Measurements from ENCODE around the gene MASP1.

DNA sequence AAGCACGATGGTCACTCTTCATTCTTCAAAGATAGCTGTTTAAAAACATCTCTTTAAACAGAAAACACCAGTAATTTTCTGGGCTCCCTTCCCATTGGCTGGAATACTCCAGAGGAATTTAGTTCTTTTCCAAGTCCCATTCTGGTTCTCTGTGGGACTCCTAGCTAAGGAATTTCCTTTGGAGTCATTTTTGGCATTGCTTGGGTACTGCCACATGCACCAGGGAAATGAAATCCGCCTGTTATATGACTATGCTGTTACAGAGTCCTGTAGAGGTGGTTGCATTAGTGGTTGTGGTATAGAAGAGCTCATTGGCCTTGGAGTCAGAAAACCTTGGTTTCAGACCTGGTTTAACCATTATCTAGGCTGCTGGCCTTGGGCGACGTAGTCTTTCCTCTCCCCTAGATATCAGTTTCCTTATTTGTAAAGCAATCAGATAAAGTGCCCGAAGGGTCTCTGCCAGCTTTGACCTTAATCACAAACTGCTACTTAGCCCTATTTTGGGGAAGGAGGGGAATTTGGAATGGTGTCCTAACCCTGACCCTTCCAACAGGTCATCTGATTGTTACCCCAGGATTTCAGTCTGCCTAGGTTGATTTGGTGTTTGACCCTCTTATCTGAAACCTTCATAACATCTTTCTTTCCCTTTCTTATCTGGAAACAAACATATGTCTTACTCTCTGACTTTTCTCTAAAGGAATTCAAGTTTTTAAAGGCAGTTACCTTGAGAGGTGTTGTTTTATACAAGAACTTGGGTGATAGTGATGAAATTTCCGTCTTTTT, 80.8 kb downstream of the MASP1 start:
- TF ChIP-seq EZH2 (IDR thresholded peaks at IDR 0.05) (no peak), POLR2AphosphoS5 (IDR thresholded peaks at IDR 0.05; ENCODE audit: borderline replicate concordance, low read depth, low read length) (no peak)

All from SK-N-MC (cell line).